ENCODE data around the gene CD93. TPM values are rescaled to one million over a fixed set of nuclear protein-coding genes. Genes with fewer than 3 reads are reported as not detected.

The CD93 gene
- total RNA-seq, 1 experiment from 2014 or later: not detected

GRCh38 chr20:23071996-23072395 lies 14.1 kb downstream of the CD93 start:
- intact Hi-C loops (cut with micrococcal nuclease; ENCODE audit: unreplicated experiment): no loop called here
- TF ChIP-seq CTCF (IDR thresholded peaks at IDR 0.05; ENCODE audit: insufficient read depth in 1 of 2, low read depth in 1 of 2, low read length in 1 of 2, severe bottlenecking in 1 of 2, unreplicated experiment in 1 of 2): no peak
- no peak for DNase-seq
- Mint-ChIP-seq H3K27ac (ENCODE audit: unreplicated experiment) (no peak overlapping the region), H3K27me3 (ENCODE audit: insufficient read depth, unreplicated experiment) (no peaks in the 10 kb centered on the region), H3K4me3 (ENCODE audit: unreplicated experiment) (no peak overlapping the region), H3K4me1 (ENCODE audit: low read depth, unreplicated experiment) (peaks cover under 1% of the 10 kb centered on the region), H3K36me3 (ENCODE audit: insufficient read depth, unreplicated experiment) (no peaks in the 10 kb centered on the region), H3K9me3 (ENCODE audit: unreplicated experiment) (no peaks in the 10 kb centered on the region)
- Histone ChIP-seq H3K4me3 (ENCODE audit: low read depth, low read length) (no peak overlapping the region), H3K4me1 (peaks cover 2% of the 10 kb centered on the region), H3K27me3 (replicated peaks; ENCODE audit: control insufficient read depth, insufficient read depth, low read length) (no peaks in the 10 kb centered on the region), H3K9me3 (no peaks in the 10 kb centered on the region), H3K36me3 (ENCODE audit: control insufficient read depth, insufficient read depth, low read length) (no peaks in the 10 kb centered on the region)
- no TSS peak for BruUV-seq (replicated peaks)
- ChIA-PET POLR2A (no interaction called here), CTCF (no interaction called here)

GRCh38 chr20:23071398-23071797 lies 14.7 kb downstream of the CD93 start:
- no peak for DNase-seq
- peaks cover 6% of the 10 kb centered on the region for H3K4me1 Mint-ChIP-seq (ENCODE audit: low read depth, unreplicated experiment)
- no peak for TF ChIP-seq CTCF (IDR thresholded peaks at IDR 0.05; ENCODE audit: insufficient read depth in 1 of 2, low read depth in 1 of 2, low read length in 1 of 2, severe bottlenecking in 1 of 2, unreplicated experiment in 1 of 2)
- no peaks in the 10 kb centered on the region for H3K9me3 ChIP-seq
- intact Hi-C loops (cut with micrococcal nuclease; ENCODE audit: unreplicated experiment): no loop called here
- H3K4me3 Mint-ChIP-seq (ENCODE audit: unreplicated experiment): no peak overlapping the region
- no peak overlapping the region for H3K4me3 ChIP-seq (ENCODE audit: low read depth, low read length)
- POLR2A ChIA-PET: no interaction called here
- H3K27ac Mint-ChIP-seq (ENCODE audit: unreplicated experiment): no peak overlapping the region
- no peaks in the 10 kb centered on the region for H3K27me3 ChIP-seq (replicated peaks; ENCODE audit: control insufficient read depth, insufficient read depth, low read length)
- H3K36me3 ChIP-seq (ENCODE audit: control insufficient read depth, insufficient read depth, low read length): no peaks in the 10 kb centered on the region
- no peaks in the 10 kb centered on the region for H3K27me3 Mint-ChIP-seq (ENCODE audit: insufficient read depth, unreplicated experiment)
- BruUV-seq (replicated peaks): no TSS peak
- no peaks in the 10 kb centered on the region for H3K9me3 Mint-ChIP-seq (ENCODE audit: unreplicated experiment)
- H3K4me1 ChIP-seq: peaks cover 8% of the 10 kb centered on the region
- CTCF ChIA-PET: no interaction called here
- H3K36me3 Mint-ChIP-seq (ENCODE audit: insufficient read depth, unreplicated experiment): no peaks in the 10 kb centered on the region

- no peak for TF ChIP-seq CTCF (IDR thresholded peaks at IDR 0.05; ENCODE audit: insufficient read depth in 1 of 2, low read depth in 1 of 2, low read length in 1 of 2, severe bottlenecking in 1 of 2, unreplicated experiment in 1 of 2)
- no TSS peak for BruUV-seq (replicated peaks)
- Mint-ChIP-seq H3K27me3 (ENCODE audit: insufficient read depth, unreplicated experiment) (no peaks in the 10 kb centered on the region), H3K4me1 (ENCODE audit: low read depth, unreplicated experiment) (peaks cover 25% of the 10 kb centered on the region), H3K36me3 (ENCODE audit: insufficient read depth, unreplicated experiment) (no peaks in the 10 kb centered on the region), H3K27ac (ENCODE audit: unreplicated experiment) (no peak overlapping the region), H3K4me3 (ENCODE audit: unreplicated experiment) (no peak overlapping the region), H3K9me3 (ENCODE audit: unreplicated experiment) (no peaks in the 10 kb centered on the region)
- intact Hi-C loops (cut with micrococcal nuclease; ENCODE audit: unreplicated experiment): loop anchor here (10.0 kb wide), 1 partner anchor 254 kb away; no protein-coding TSS in a partner anchor
- Histone ChIP-seq H3K4me3 (ENCODE audit: low read depth, low read length) (no peak overlapping the region), H3K9me3 (no peaks in the 10 kb centered on the region), H3K27me3 (replicated peaks; ENCODE audit: control insufficient read depth, insufficient read depth, low read length) (no peaks in the 10 kb centered on the region), H3K4me1 (peaks cover 31% of the 10 kb centered on the region), H3K36me3 (ENCODE audit: control insufficient read depth, insufficient read depth, low read length) (no peaks in the 10 kb centered on the region)
- DNase-seq: no peak
- ChIA-PET CTCF (no interaction called here), POLR2A (no interaction called here)
These were observed 17.0 kb downstream of the CD93 start for GRCh38 chr20:23069108-23069507.

All from Caco-2 (cell line).